ENCODE data around the gene KIF3A. TPM values are rescaled to one million over a fixed set of nuclear protein-coding genes. Genes with fewer than 3 reads are reported as not detected.

Gene KIF3A
- total RNA-seq, 4 donors from 2014 or later, result 5.9 to 203 (median 19.5) TPM

GRCh38 chr5:132684491-132684890 is 52.9 kb downstream of the KIF3A start:
- no peak for TF ChIP-seq POLR2A (IDR thresholded peaks at IDR 0.05)
- TF ChIP-seq, protein P1, sequence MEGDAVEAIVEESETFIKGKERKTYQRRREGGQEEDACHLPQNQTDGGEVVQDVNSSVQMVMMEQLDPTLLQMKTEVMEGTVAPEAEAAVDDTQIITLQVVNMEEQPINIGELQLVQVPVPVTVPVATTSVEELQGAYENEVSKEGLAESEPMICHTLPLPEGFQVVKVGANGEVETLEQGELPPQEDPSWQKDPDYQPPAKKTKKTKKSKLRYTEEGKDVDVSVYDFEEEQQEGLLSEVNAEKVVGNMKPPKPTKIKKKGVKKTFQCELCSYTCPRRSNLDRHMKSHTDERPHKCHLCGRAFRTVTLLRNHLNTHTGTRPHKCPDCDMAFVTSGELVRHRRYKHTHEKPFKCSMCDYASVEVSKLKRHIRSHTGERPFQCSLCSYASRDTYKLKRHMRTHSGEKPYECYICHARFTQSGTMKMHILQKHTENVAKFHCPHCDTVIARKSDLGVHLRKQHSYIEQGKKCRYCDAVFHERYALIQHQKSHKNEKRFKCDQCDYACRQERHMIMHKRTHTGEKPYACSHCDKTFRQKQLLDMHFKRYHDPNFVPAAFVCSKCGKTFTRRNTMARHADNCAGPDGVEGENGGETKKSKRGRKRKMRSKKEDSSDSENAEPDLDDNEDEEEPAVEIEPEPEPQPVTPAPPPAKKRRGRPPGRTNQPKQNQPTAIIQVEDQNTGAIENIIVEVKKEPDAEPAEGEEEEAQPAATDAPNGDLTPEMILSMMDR (IDR thresholded peaks at IDR 0.05), result no peak
- Histone ChIP-seq H3K36me3 (no peaks in the 10 kb centered on the region), H3K4me3 (no peak overlapping the region), H3K9me3 (no peaks in the 10 kb centered on the region), H3K27me3 (no peaks in the 10 kb centered on the region), H3K4me1 (no peaks in the 10 kb centered on the region), H3K27ac (no peak overlapping the region)
- intact Hi-C loops (cut with DNase I; ENCODE audit: low total_unique reads), result no loop called here
- DNase-seq, result no peak

- TF ChIP-seq, protein P1 (IDR thresholded peaks at IDR 0.05), result no peak
- TF ChIP-seq POLR2A (IDR thresholded peaks at IDR 0.05), result no peak
- no peak for DNase-seq
- H3K4me3 ChIP-seq, result no peak overlapping the region
- intact Hi-C loops (cut with DNase I; ENCODE audit: low total_unique reads), result no loop called here
- no peak overlapping the region for H3K27ac ChIP-seq
- H3K36me3 ChIP-seq, result no peaks in the 10 kb centered on the region
- peaks cover 0 to 6% of the 10 kb centered on the region in 2 donors for H3K4me1 ChIP-seq
- no peaks in the 10 kb centered on the region for H3K27me3 ChIP-seq
- no peaks in the 10 kb centered on the region for H3K9me3 ChIP-seq
Observed at GRCh38 chr5:132681983-132682382, 55.4 kb downstream of the KIF3A start.

- Histone ChIP-seq H3K27me3 (no peaks in the 10 kb centered on the region), H3K4me1 (peaks cover 0 to 6% of the 10 kb centered on the region in 2 donors), H3K9me3 (no peaks in the 10 kb centered on the region), H3K27ac (no peak overlapping the region), H3K36me3 (no peaks in the 10 kb centered on the region), H3K4me3 (no peak overlapping the region)
- intact Hi-C loops (cut with DNase I; ENCODE audit: low total_unique reads), result no loop called here
- DNase-seq, result no peak
- no peak for TF ChIP-seq POLR2A (IDR thresholded peaks at IDR 0.05)
- TF ChIP-seq, protein P1 (IDR thresholded peaks at IDR 0.05), result no peak
Observed at GRCh38 chr5:132681476-132681831, 55.9 kb downstream of the KIF3A start.

DNA sequence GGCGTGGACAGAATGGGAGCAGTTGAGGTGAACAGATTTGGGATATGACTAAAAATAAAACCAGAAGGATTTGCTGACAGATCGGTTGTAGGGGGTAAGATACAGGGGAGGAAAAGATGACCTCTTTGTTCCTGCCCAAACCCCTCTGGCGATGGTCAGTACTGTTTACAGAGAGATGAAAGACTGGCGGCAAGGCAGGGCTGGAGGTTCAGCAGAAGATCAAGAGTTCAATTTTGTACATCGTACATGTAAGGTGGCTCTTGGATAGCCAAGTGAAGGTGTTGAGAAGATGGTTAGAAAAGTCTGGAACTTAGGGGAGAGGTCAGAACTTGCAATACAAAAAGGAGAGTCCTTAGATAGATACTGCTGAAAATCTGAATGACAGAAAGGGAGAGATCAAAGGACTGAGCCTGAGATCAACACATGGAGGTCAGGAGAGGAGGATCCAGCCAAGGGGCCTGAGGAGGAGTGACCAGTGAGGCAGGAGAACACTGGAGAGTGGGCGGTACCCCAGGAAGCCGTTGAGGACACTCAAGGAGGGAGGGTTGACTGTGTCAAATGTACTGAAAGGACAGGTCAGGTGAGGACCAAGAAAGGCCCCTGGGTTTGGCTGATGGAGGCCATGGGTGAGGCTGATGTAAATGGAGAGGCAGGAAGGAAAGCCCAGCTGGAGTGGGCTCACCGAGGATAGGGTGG is 56.4 kb downstream of the KIF3A start:
- no peak for DNase-seq
- Histone ChIP-seq H3K4me1 (peaks cover 0 to 6% of the 10 kb centered on the region in 2 donors), H3K4me3 (no peak overlapping the region), H3K9me3 (no peaks in the 10 kb centered on the region), H3K27me3 (no peaks in the 10 kb centered on the region), H3K36me3 (no peaks in the 10 kb centered on the region), H3K27ac (no peak overlapping the region)
- intact Hi-C loops (cut with DNase I; ENCODE audit: low total_unique reads), result no loop called here
- TF ChIP-seq, protein P1 (IDR thresholded peaks at IDR 0.05), result no peak

DNA sequence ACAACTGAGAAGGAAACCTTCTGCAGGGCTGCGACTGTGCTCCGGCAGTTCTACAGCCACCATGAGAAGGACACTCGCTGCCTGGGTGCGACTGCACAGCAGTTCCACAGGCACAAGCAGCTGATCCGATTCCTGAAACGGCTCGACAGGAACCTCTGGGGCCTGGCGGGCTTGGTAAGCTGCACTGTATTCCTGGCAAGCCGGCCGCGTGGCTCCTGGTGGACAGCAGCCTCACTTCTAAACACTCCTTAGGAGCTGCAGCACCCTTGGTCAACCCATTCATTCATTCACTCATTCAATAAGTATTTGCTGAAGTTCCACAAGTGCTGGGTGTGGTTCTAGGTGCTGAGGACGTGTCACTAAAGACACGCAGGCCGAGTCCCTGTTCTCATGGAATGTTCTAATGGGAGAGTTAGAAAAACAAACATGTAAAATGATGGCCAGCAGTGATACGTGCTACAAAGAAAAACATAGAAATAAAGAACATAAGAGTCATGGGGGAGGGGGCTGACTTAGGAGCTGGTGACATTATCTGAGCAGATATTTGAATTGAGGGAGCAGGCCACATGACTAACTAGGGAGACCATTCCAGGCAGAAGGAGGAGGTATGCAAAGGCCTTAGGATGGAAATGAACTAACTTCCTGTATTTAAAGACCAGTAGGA is 57.5 kb downstream of the KIF3A start:
- TF ChIP-seq, protein P1 (IDR thresholded peaks at IDR 0.05), result no peak
- TF ChIP-seq POLR2A (IDR thresholded peaks at IDR 0.05), result no peak
- DNase-seq, result no peak
- intact Hi-C loops (cut with DNase I; ENCODE audit: low total_unique reads), result no loop called here
- peaks cover 0 to 6% of the 10 kb centered on the region in 2 donors for H3K4me1 ChIP-seq
- H3K27ac ChIP-seq, result no peak overlapping the region
- no peaks in the 10 kb centered on the region for H3K9me3 ChIP-seq
- H3K27me3 ChIP-seq, result no peaks in the 10 kb centered on the region
- no peaks in the 10 kb centered on the region for H3K36me3 ChIP-seq
- no peak overlapping the region for H3K4me3 ChIP-seq
